HG03520 (cell line): ENCODE results near the gene PRG3.
"Not testable (repeated sequence)": the region's sequence is repeated elsewhere in the genome, so short reads cannot be mapped to it uniquely, and the experiment has no call there.

Experiments
- ATAC-seq: cut with Tn5 transposase; IDR thresholded peaks from one replicate; pipeline ENCODE4 v1.9.1; 2021; ENCODE audit warnings: mild to moderate bottlenecking, moderate library complexity; ENCODE audit not compliant: unreplicated experiment

Gene PRG3

GRCh38 chr11:57409321-57410100 is 28.6 kb upstream of the PRG3 start:
- ATAC-seq: no peak

GRCh38 chr11:57408771-57409170 is 27.8 kb upstream of the PRG3 start:
- ATAC-seq: no peak

- no peak for ATAC-seq
Observed at GRCh38 chr11:57407941-57408475, 27.1 kb upstream of the PRG3 start.

GRCh38 chr11:57407010-57407920 is 26.3 kb upstream of the PRG3 start:
- ATAC-seq: no peak

GRCh38 chr11:57406337-57406904 is 25.5 kb upstream of the PRG3 start:
- ATAC-seq: peak; percentile 81

- no peak for ATAC-seq
Observed at GRCh38 chr11:57405271-57405860, 24.4 kb upstream of the PRG3 start.

- ATAC-seq: no peak
Observed at GRCh38 chr11:57403802-57404147, 22.8 kb upstream of the PRG3 start.

- not testable (repeated sequence) for ATAC-seq
Observed at GRCh38 chr11:57403003-57403801, 22.3 kb upstream of the PRG3 start.

- ATAC-seq: no peak
Observed at GRCh38 chr11:57402188-57403002, 21.4 kb upstream of the PRG3 start.

- ATAC-seq: no peak
Observed at GRCh38 chr11:57399972-57400578, 19.1 kb upstream of the PRG3 start.

- no peak for ATAC-seq
Observed at GRCh38 chr11:57399221-57399620, 18.3 kb upstream of the PRG3 start.

- no peak for ATAC-seq
Observed at GRCh38 chr11:57397394-57397990, 16.5 kb upstream of the PRG3 start.

GRCh38 chr11:57396744-57397143 is 15.8 kb upstream of the PRG3 start:
- ATAC-seq: no peak

GRCh38 chr11:57395905-57396623 is 15.1 kb upstream of the PRG3 start:
- ATAC-seq: no peak

- no peak for ATAC-seq
Observed at GRCh38 chr11:57394203-57394965, 13.4 kb upstream of the PRG3 start.

GRCh38 chr11:57392763-57393105 is 11.8 kb upstream of the PRG3 start:
- no peak for ATAC-seq

- no peak for ATAC-seq
Observed at GRCh38 chr11:57392066-57392762, 11.3 kb upstream of the PRG3 start.
